Measurements from ENCODE around the gene SLC11A1.

The SLC11A1 gene

DNA sequence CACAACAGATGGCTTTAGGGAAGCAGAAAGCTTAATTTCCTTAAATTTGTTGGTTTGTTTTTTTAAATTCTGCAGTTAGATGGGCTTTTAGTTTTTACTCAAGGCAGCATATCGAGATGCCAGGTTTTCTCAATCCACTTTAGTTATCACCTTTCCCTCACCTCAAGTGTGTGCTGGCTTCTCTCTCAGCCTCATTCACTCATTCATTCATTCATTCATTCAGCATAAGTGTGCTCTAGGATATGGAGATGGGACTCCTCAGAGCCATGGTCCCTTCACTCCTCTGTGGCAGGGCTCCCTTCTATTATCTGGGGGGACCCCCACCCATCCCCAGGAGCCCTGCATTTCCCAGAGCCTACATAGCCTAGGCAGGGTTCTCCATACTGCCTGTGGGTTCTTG is 55.9 kb downstream of the SLC11A1 start:
- DNase-seq = no peak

DNA sequence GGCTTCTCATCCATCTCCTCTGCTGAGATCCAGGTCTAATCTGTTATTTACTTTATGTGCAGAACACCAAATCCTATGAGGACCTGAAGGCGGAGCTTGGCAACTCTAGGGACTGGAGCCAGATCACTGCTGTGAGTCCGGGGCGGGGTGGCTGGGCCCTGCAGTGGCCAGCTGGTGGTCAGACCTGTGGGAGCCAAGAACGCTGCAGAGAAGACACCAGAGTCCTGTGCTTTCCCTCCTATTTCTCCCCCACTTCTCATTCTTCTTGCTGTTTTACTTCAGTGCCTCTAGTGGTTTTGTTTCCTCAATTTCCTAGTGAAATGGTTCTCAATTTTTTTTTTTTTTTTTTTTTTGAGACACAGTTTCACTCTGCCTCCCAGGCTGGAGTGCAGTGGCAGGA is 56.5 kb downstream of the SLC11A1 start:
- no peak for DNase-seq

GRCh38 chr2:218444692-218445357 is 62.8 kb downstream of the SLC11A1 start:
- no peak for DNase-seq

- DNase-seq = no peak
Observed at GRCh38 chr2:218445602-218446001, 63.5 kb downstream of the SLC11A1 start.

All from GF-D8 (cell line).